Stomach (tissue), 9 donors: Measurements from ENCODE around the gene GAMT. TPM values are rescaled to one million over a fixed set of nuclear protein-coding genes. Genes with fewer than 3 reads are reported as not detected.

ENCODE experiments used
- DNase-seq, 2 donors: peaks; one replicate each; pipeline versions ENCODE4 v3.0.0 to v3.0.0-alpha.2; 2013 to 2019
- H3K27ac ChIP-seq, 5 donors: fragments of 200-600 bp in 4 of 5; sonication (generic) in 4 of 5; one replicate each; pipeline ENCODE4 v1.5.1; 2013 to 2019; ENCODE audit warnings: mild to moderate bottlenecking in 1 of 5, moderate library complexity in 1 of 5
- H3K27me3 ChIP-seq, 3 donors: fragments of 200-600 bp; sonication (generic); one replicate each; pipeline ENCODE4 v1.5.1; 2017 to 2019; ENCODE audit warnings: mixed run types in 1 of 3
- H3K36me3 ChIP-seq, 4 donors: fragments of 200-600 bp; sonication (generic); 1 replicate in 3 of 4; 2 replicates in 1 of 4; pipeline ENCODE4 v1.5.1; 2016 to 2019
- H3K4me1 ChIP-seq, 4 donors: fragments of 200-600 bp; sonication (generic); one replicate each; pipeline ENCODE4 v1.5.1; 2016 to 2019
- H3K4me3 ChIP-seq, 4 donors: fragments of 200-600 bp; sonication (generic) in 3 of 4; one replicate each; pipeline ENCODE4 v1.5.1; 2016 to 2019; ENCODE audit warnings: mild to moderate bottlenecking in 1 of 4
- H3K9me3 ChIP-seq, 4 donors: fragments of 200-600 bp; sonication (generic); one replicate each; pipeline ENCODE4 v1.5.1; 2016 to 2019
- EP300 ChIP-seq: sonication (generic); formaldehyde crosslinking; IDR thresholded peaks from one replicate; pipeline ENCODE4 v1.6.1; 2017; ENCODE audit warnings: antibody characterized with exemption
- POLR2A ChIP-seq, 4 donors: fragments of 450-650 bp; IDR thresholded peaks; one replicate each; pipeline ENCODE4 v1.6.1; 2016; ENCODE audit warnings: antibody characterized with exemption in 4 of 4, control low read depth in 2 of 4, mild to moderate bottlenecking in 1 of 4, moderate library complexity in 1 of 4
- POLR2AphosphoS5 ChIP-seq, 3 donors: sonication (generic); formaldehyde crosslinking; IDR thresholded peaks; one replicate each; pipeline ENCODE4 v1.6.1; 2016; ENCODE audit warnings: antibody characterized with exemption in 3 of 3
- WGBS, 5 donors: extraction: QIAGEN DNeasy Blood & Tissue Kit in 3 of 5; methylation state at CpG; one replicate each; pipeline versions ENCODE4 v1.1.5 to v1.1.7; 2013 to 2018; 5-methylcytosine and 5-hydroxymethylcytosine counted together
- intact Hi-C: fragments of 100-400 bp; cut with DNase I; formaldehyde crosslinking; loops from one replicate; pipeline ENCODE4 v1.15.1; 2023; ENCODE audit warnings: low total_unique reads
- polyA plus RNA-seq, 3 donors: library from polyadenylated mRNA; stranded (reverse); fragments of 200-250 nt; gene quantifications; one replicate each; pipeline ENCODE4 v1.2.3, GENCODE V29; 2013
- total RNA-seq, 5 donors: library from RNA; depleted of rRNA; stranded (reverse); fragments of >200 nt; gene quantifications; one replicate each; pipeline versions ENCODE4 v1.1.0 to v1.2.3, GENCODE V29; 2014 to 2016
- TF ChIP-seq, protein P1 (sequence below), 7 experiments: fragments of 450-650 bp in 4 of 7; fragments of 200-600 bp in 3 of 7; sonication (generic) in 3 of 7; IDR thresholded peaks; one replicate each; pipeline ENCODE4 v1.5.1; 2016 to 2019; ENCODE audit warnings: antibody characterized with exemption in 7 of 7, control low read depth in 2 of 7, mild to moderate bottlenecking in 1 of 7
- donor health status: healthy with polysubstance abuse.
- donor health status: Bipolar disorder and iron deficiency.
- donor health status: healthy.

Gene GAMT
- total and polyA plus RNA-seq, 8 donors = 2.6 to 102 (median 21.2) TPM; not detected in 2

DNA sequence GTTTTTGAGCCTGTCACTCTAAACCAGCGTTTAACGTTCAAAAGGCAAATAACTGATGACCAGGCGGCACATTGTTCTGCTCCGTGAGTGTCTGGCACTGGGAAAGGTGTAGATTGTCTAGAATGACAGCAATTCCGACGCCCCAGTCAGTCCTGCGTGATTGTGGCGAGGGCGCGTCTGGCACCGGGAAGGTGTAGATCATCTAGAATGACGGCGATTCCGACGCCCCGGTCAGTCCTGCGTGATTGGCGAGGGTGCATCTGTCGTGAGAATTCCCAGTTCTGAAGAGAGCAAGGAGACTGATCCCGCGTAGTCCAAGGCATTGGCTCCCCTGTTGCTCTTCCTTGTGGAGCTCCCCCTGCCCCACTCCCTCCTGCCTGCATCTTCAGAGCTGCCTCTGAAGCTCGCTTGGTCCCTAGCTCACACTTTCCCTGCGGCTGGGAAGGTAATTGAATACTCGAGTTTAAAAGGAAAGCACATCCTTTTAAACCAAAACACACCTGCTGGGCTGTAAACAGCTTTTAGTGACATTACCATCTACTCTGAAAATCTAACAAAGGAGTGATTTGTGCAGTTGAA lies 43.7 kb downstream of the GAMT start:
- WGBS, 5 donors = 88 to 94% (median 91%) methylated on average over 24 of the region's 24 CpGs
- Histone ChIP-seq H3K27ac (no peak overlapping the region), H3K9me3 (no peaks in the 10 kb centered on the region), H3K27me3 (no peaks in the 10 kb centered on the region), H3K4me1 (peaks cover 24 to 53% (median 45%) of the 10 kb centered on the region in 4 donors), H3K36me3 (peaks cover 13 to 57% (median 54%) of the 10 kb centered on the region in 4 donors), H3K4me3 (no peak overlapping the region)
- TF ChIP-seq POLR2A (IDR thresholded peaks at IDR 0.05) = no peak
- TF ChIP-seq, protein P1, sequence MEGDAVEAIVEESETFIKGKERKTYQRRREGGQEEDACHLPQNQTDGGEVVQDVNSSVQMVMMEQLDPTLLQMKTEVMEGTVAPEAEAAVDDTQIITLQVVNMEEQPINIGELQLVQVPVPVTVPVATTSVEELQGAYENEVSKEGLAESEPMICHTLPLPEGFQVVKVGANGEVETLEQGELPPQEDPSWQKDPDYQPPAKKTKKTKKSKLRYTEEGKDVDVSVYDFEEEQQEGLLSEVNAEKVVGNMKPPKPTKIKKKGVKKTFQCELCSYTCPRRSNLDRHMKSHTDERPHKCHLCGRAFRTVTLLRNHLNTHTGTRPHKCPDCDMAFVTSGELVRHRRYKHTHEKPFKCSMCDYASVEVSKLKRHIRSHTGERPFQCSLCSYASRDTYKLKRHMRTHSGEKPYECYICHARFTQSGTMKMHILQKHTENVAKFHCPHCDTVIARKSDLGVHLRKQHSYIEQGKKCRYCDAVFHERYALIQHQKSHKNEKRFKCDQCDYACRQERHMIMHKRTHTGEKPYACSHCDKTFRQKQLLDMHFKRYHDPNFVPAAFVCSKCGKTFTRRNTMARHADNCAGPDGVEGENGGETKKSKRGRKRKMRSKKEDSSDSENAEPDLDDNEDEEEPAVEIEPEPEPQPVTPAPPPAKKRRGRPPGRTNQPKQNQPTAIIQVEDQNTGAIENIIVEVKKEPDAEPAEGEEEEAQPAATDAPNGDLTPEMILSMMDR (IDR thresholded peaks at IDR 0.05) = no peak
- no peak for TF ChIP-seq POLR2AphosphoS5 (IDR thresholded peaks at IDR 0.05)
- TF ChIP-seq EP300 = no peak
- intact Hi-C loops = no loop called here
- DNase-seq = no peak

- 40 to 63% (median 53%) methylated on average over 3 of the region's 3 CpGs for WGBS, 5 donors
- no peaks in the 10 kb centered on the region for H3K9me3 ChIP-seq
- H3K4me1 ChIP-seq = peaks cover 17 to 44% (median 36%) of the 10 kb centered on the region in 4 donors
- peaks cover 13 to 45% (median 43%) of the 10 kb centered on the region in 4 donors for H3K36me3 ChIP-seq
- H3K27ac ChIP-seq = peak overlapping the region in 3 of 5 donors; percentile 91 to 97 (median 97)
- H3K27me3 ChIP-seq = no peaks in the 10 kb centered on the region
- peak overlapping the region in 2 of 4 donors; percentile 81 to 86 for H3K4me3 ChIP-seq
- intact Hi-C loops = no loop called here
- TF ChIP-seq, protein P1 (IDR thresholded peaks at IDR 0.05) = no peak
- TF ChIP-seq POLR2AphosphoS5 (IDR thresholded peaks at IDR 0.05) (no peak), POLR2A (IDR thresholded peaks at IDR 0.05) (no peak), EP300 (no peak)
- DNase-seq = no peak
Observed at GRCh38 chr19:1356508-1356865, 44.9 kb downstream of the GAMT start.

DNA sequence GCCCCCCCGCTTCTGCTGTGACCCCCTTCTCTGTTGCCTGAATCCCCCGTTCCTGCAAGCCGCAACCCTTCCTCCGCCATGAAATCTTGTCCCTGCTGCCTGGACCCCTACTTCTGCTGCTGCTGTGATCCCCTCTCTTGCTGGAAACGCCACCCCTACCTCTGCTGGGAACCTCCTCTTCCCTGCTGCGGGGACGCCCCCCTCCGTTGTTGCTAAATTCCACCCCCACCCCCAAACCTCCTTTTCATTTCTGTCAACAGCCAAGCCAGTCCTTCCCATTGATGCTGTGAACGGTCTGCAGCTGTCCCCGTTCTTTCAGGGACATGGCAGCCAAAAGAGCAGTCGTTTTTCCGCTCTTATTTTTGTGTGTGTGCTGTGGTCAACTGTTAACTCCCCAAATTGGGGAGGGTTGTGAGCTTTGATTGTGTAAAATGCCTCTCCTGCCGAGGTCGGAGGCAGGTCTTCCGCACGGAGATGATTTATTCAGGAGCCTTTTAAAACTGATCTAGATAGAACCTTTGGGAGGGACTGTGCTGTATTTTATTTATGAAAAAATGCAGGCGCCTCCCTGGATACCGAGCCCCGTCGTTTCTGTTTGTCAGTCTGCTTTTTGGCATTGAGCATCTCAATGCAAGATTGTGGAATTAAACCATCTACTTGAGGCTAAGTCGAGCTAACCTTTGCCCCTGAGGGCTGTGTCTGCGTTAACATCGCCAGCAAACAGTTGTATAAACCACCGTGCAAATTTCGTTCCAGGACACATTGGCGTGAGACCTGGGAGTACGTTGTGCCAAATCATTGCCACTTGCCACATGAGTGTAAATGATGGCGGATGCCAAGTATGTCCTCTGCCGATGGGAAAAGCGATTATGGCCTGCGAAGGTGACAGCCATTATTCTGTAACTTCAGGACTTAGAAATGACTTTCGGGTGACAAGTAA lies 45.5 kb downstream of the GAMT start:
- Histone ChIP-seq H3K4me1 (peaks cover 16 to 37% (median 30%) of the 10 kb centered on the region in 4 donors), H3K4me3 (peak overlapping the region; percentile 81 to 95 (median 86)), H3K36me3 (peaks cover 13 to 39% (median 36%) of the 10 kb centered on the region in 4 donors), H3K27ac (peak overlapping the region; percentile 91 to 97 (median 97)), H3K27me3 (no peaks in the 10 kb centered on the region), H3K9me3 (no peaks in the 10 kb centered on the region)
- DNase-seq = peak in 1 of 2 donors; percentile 67
- TF ChIP-seq, protein P1 (IDR thresholded peaks at IDR 0.05) = no peak
- TF ChIP-seq POLR2A (IDR thresholded peaks at IDR 0.05) (no peak), EP300 (no peak), POLR2AphosphoS5 (IDR thresholded peaks at IDR 0.05) (no peak)
- WGBS, 5 donors = 16 to 20% (median 17%) methylated on average over 32 of the region's 32 CpGs
- intact Hi-C loops = no loop called here

- Histone ChIP-seq H3K4me1 (peaks cover 10 to 29% (median 24%) of the 10 kb centered on the region in 4 donors), H3K36me3 (peaks cover 13 to 31% (median 29%) of the 10 kb centered on the region in 4 donors), H3K4me3 (peak overlapping the region; percentile 81 to 95 (median 86)), H3K27me3 (no peaks in the 10 kb centered on the region), H3K27ac (peak overlapping the region; percentile 91 to 97 (median 97)), H3K9me3 (no peaks in the 10 kb centered on the region)
- intact Hi-C loops = no loop called here
- no peak for DNase-seq
- WGBS, 5 donors = 0 to 2% (median 0%) methylated on average over 11 to 46 of the region's 61 CpGs
- TF ChIP-seq EP300 (no peak), POLR2AphosphoS5 (IDR thresholded peaks at IDR 0.05) (no peak), POLR2A (IDR thresholded peaks at IDR 0.05) (no peak)
- TF ChIP-seq, protein P1 (IDR thresholded peaks at IDR 0.05) = no peak
Observed at GRCh38 chr19:1354970-1355567, 46.3 kb downstream of the GAMT start.
